GM20000 (cell line): ENCODE results near the gene ITGA6.

Source experiments
- DNase-seq: peaks from one replicate; pipeline ENCODE4 v3.0.0; 2012; ENCODE audit warnings: low spot score
- CTCF ChIP-seq: IDR thresholded peaks from 2 replicates; pipeline ENCODE4 v1.5.1; 2012; ENCODE audit warnings: mild to moderate bottlenecking, control low read depth; ENCODE audit errors: extremely low read depth, missing control alignments

The ITGA6 gene

GRCh38 chr2:172555272-172555521 lies 127.8 kb downstream of the ITGA6 start:
- no peak for DNase-seq
- TF ChIP-seq CTCF = no peak
